IMR-90 (cell line): ENCODE results near the gene ADGRG7. TPM values are rescaled to one million over a fixed set of nuclear protein-coding genes. Genes with fewer than 3 reads are reported as not detected.

Experiments used
- ATAC-seq: fragments of 200-7000 bp; cut with Tn5 transposase; 2 replicates; pipeline ENCODE4 v1.9.1; 2020; ENCODE audit warnings: low read depth, mild to moderate bottlenecking, moderate library complexity
- BruUV-seq: library from RNA; stranded (reverse); fragments of 400-500 nt; replicated peaks from 2 replicates; lab custom pipeline; 2021; lab: Mats Ljungman, UMichigan
- CTCF ChIA-PET: fragments of 300-600 bp; formaldehyde crosslinking; extraction: SDS; loops from one replicate; lab custom pipeline; 2021; ENCODE audit warnings: antibody characterized with exemption; lab: Yijun Ruan, JAX
- POLR2A ChIA-PET: fragments of 300-600 bp; sonication (Branson Sonifier 250); formaldehyde crosslinking; loops from one replicate; lab custom pipeline; 2022; ENCODE audit warnings: antibody characterized with exemption; ENCODE audit not compliant: unreplicated experiment; lab: Charles Lee
- DNase-seq: peaks from one replicate; pipeline ENCODE4 v3.0.0; 2013
- H2AFZ ChIP-seq: replicated peaks from 2 replicates; pipeline ENCODE3; 2013; ENCODE audit warnings: low read length, mild to moderate bottlenecking; ENCODE audit not compliant: poor library complexity
- H2AK5ac ChIP-seq: 2 replicates; pipeline ENCODE4 v1.6.1; 2013; ENCODE audit warnings: low read depth, low read length, inconsistent platforms
- H2AK9ac ChIP-seq: replicated peaks from 2 replicates; pipeline ENCODE3; 2013; ENCODE audit warnings: mild to moderate bottlenecking, low read depth, low read length, moderate library complexity; ENCODE audit not compliant: poor library complexity
- H2BK120ac ChIP-seq: 2 replicates; pipeline ENCODE4 v1.6.1; 2013; ENCODE audit warnings: low read depth, low read length, inconsistent platforms
- H2BK15ac ChIP-seq: 3 replicates; pipeline ENCODE4 v1.6.1; 2013; ENCODE audit warnings: low read depth, low read length, inconsistent platforms
- H2BK20ac ChIP-seq: 2 replicates; pipeline ENCODE4 v1.6.1; 2013; ENCODE audit warnings: low read depth, mild to moderate bottlenecking, inconsistent platforms, low read length, moderate library complexity
- H2BK5ac ChIP-seq: 2 replicates; pipeline ENCODE4 v1.6.1; 2013; ENCODE audit warnings: mild to moderate bottlenecking, low read depth, low read length, inconsistent platforms; ENCODE audit not compliant: poor library complexity, severe bottlenecking
- H3K14ac ChIP-seq: replicated peaks from 2 replicates; pipeline ENCODE4 v1.6.1; 2013; ENCODE audit warnings: low read depth, low read length, inconsistent platforms
- H3K18ac ChIP-seq: 2 replicates; pipeline ENCODE4 v1.6.1; 2013; ENCODE audit warnings: low read depth, low read length, control low read depth
- H3K23ac ChIP-seq: 2 replicates; pipeline ENCODE4 v1.6.1; 2013; ENCODE audit warnings: low read depth, low read length, inconsistent platforms
- H3K27ac ChIP-seq: 2 replicates; pipeline ENCODE4 v1.5.1; 2013; ENCODE audit warnings: mild to moderate bottlenecking, control low read depth, low read length; ENCODE audit not compliant: insufficient read depth
- H3K27me3 ChIP-seq: 2 replicates; pipeline ENCODE4 v1.6.1; 2013; ENCODE audit warnings: low read length; ENCODE audit not compliant: control insufficient read depth, insufficient read depth
- H3K36me3 ChIP-seq: 2 replicates; pipeline ENCODE4 v1.6.1; 2013; ENCODE audit warnings: low read length, mixed read lengths; ENCODE audit not compliant: control insufficient read depth, insufficient read depth
- H3K4ac ChIP-seq: 2 replicates; pipeline ENCODE4 v1.6.1; 2013; ENCODE audit warnings: low read depth, low read length, inconsistent platforms
- H3K4me1 ChIP-seq: 2 replicates; pipeline ENCODE4 v1.6.1; 2013; ENCODE audit warnings: low read length, mixed read lengths; ENCODE audit not compliant: control insufficient read depth, insufficient read depth
- H3K4me2 ChIP-seq: 2 replicates; pipeline ENCODE4 v1.6.1; 2013; ENCODE audit warnings: low read depth, mild to moderate bottlenecking, control low read depth, low read length, moderate library complexity
- H3K4me3 ChIP-seq: 2 replicates; pipeline ENCODE4 v1.5.1; 2013; ENCODE audit warnings: low read depth, mild to moderate bottlenecking, control low read depth, low read length, moderate library complexity; ENCODE audit not compliant: insufficient read depth
- H3K56ac ChIP-seq: 2 replicates; pipeline ENCODE4 v1.6.1; 2013; ENCODE audit warnings: low read length, inconsistent platforms; ENCODE audit not compliant: insufficient read depth; ENCODE audit errors: extremely low read depth
- H3K79me1 ChIP-seq, 2 experiments: 2 replicates each; pipeline ENCODE4 v1.6.1; 2013; ENCODE audit warnings: low read length in 2 of 2, inconsistent platforms in 1 of 2, low read depth in 1 of 2
- H3K9ac ChIP-seq: 2 replicates; pipeline ENCODE4 v1.6.1; 2013; ENCODE audit warnings: low read depth, low read length, control low read depth
- H3K9me1 ChIP-seq: 2 replicates; pipeline ENCODE4 v1.6.1; 2013; ENCODE audit warnings: low read length, inconsistent platforms; ENCODE audit not compliant: insufficient read depth
- H3K9me3 ChIP-seq: 2 replicates; pipeline ENCODE4 v1.6.1; 2013; ENCODE audit warnings: low read length; ENCODE audit not compliant: control insufficient read depth, insufficient read depth
- H4K20me1 ChIP-seq: 2 replicates; pipeline ENCODE4 v1.6.1; 2013; ENCODE audit warnings: low read length, inconsistent platforms; ENCODE audit not compliant: insufficient read depth
- H4K5ac ChIP-seq: 2 replicates; pipeline ENCODE4 v1.6.1; 2013; ENCODE audit warnings: mild to moderate bottlenecking, low read depth, low read length, control low read depth
- H4K8ac ChIP-seq, 2 experiments: 2 replicates each; pipeline ENCODE4 v1.6.1; 2013; ENCODE audit warnings: low read depth in 2 of 2, low read length in 2 of 2, control low read depth in 1 of 2, inconsistent platforms in 1 of 2
- H4K91ac ChIP-seq: 2 replicates; pipeline ENCODE4 v1.6.1; 2013; ENCODE audit warnings: low read depth, low read length, inconsistent platforms; ENCODE audit not compliant: insufficient read depth
- FOS ChIP-seq: fragments of 150-350 bp; IDR thresholded peaks from 2 replicates; pipeline ENCODE4 v1.6.1; 2016; ENCODE audit warnings: low read depth, low read length
- MAZ ChIP-seq: IDR thresholded peaks from 2 replicates; pipeline ENCODE4 v1.6.1; 2012; ENCODE audit warnings: low read depth, mild to moderate bottlenecking, low read length, improper control_type of control experiment, moderate library complexity, borderline replicate concordance
- MXI1 ChIP-seq: IDR thresholded peaks from 2 replicates; pipeline ENCODE4 v1.6.1; 2012; ENCODE audit warnings: low read depth, mild to moderate bottlenecking, low read length, moderate library complexity, borderline replicate concordance
- WGBS, 2 experiments: methylation state at CpG; one replicate each; pipeline versions ENCODE4 v1.1.5 to v1.1.7; 2013; ENCODE audit warnings: missing lambda C conversion rate in 2 of 2; ENCODE audit not compliant: insufficient read length in 1 of 2; ENCODE audit errors: extremely low coverage in 2 of 2; 5-methylcytosine and 5-hydroxymethylcytosine counted together
- dilution Hi-C: fragments of 300-500 bp; cut with HindIII; formaldehyde crosslinking; loops from one replicate; pipeline ENCODE4 v1.14.3; 2018; ENCODE audit warnings: low sequenced_read_pairs; ENCODE audit not compliant: unreplicated experiment
- in situ Hi-C: fragments of 300-500 bp; cut with MboI; formaldehyde crosslinking; loops from 3 replicates; pipeline ENCODE4 v1.14.3; 2019; ENCODE audit warnings: low sequenced_read_pairs, inconsistent platforms, mixed read lengths
- intact Hi-C: fragments of 100-400 bp; cut with micrococcal nuclease; formaldehyde crosslinking; loops from 2 replicates; pipeline ENCODE4 v1.10.0; 2022
- polyA plus RNA-seq, 3 experiments: library from polyadenylated mRNA; depleted of rRNA; stranded (reverse); fragments of >200 nt; gene quantifications; 2 replicates each; pipeline ENCODE4 v1.2.3, GENCODE V29; 2012; ENCODE audit warnings: low replicate concordance in 1 of 3
- total RNA-seq: library from RNA; depleted of rRNA; stranded (reverse); fragments of >200 nt; gene quantifications from 2 replicates; pipeline ENCODE4 v1.2.3, GENCODE V29; 2012

ADGRG7 gene
- total and polyA plus RNA-seq, 2 of the 4 experiments (the other 2 are of a cell fraction): not detected

DNA sequence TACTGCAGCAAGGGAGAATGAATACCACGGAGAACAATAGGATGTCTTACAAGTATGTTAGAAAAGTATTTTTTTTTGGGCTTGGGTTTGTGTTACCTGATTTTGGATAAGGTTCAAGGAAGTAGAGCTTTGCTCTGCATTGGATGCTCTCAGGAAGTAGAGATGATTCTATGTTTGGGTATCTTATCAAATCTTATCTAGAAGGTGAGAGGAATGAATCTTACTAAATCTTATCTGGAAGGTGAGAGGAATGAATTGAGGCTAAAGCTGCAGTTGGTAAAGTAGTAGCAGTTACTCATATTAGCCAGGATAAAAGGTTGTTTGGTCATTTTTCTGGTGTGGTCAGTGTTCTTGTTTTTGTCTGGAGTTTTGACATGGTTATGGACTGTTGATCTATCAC, 117.3 kb downstream of the ADGRG7 start:
- Histone ChIP-seq H2AK5ac (no peak overlapping the region), H2BK5ac (no peak overlapping the region), H3K27me3 (no peaks in the 10 kb centered on the region), H2BK20ac (no peak overlapping the region), H3K56ac (no peak overlapping the region), H3K9ac (no peak overlapping the region), H2AFZ (no peak overlapping the region), H3K4ac (no peak overlapping the region), H3K36me3 (peaks cover 30% of the 10 kb centered on the region), H2AK9ac (no peak overlapping the region), H3K79me1 (peaks cover 12 to 33% of the 10 kb centered on the region in 2 experiments), H4K91ac (no peak overlapping the region), H2BK120ac (no peak overlapping the region), H3K9me1 (peaks cover 8% of the 10 kb centered on the region), H3K4me3 (no peak overlapping the region), H4K20me1 (peaks cover 39% of the 10 kb centered on the region), H2BK15ac (no peak overlapping the region), H4K8ac (no peak overlapping the region), H3K4me2 (no peak overlapping the region), H3K9me3 (no peaks in the 10 kb centered on the region), H3K23ac (no peak overlapping the region), H3K14ac (no peak overlapping the region), H3K27ac (no peak overlapping the region), H3K4me1 (peaks cover 4% of the 10 kb centered on the region; the same call in 1 of the 2 replicates), H4K5ac (no peak overlapping the region), H3K18ac (no peak overlapping the region)
- BruUV-seq: no TSS peak
- DNase-seq (no peak), ATAC-seq (no peak)
- TF ChIP-seq MXI1: no peak
- TF ChIP-seq FOS: no peak
- TF ChIP-seq MAZ: no peak
- no CpG with 5 or more reads among the region's 1 CpG for WGBS, 2 experiments
- CTCF ChIA-PET: no interaction called here
- POLR2A ChIA-PET: no interaction called here
- intact Hi-C loops: no loop called here
- dilution Hi-C loops: no loop called here
- in situ Hi-C loops: loop anchor here (25.0 kb wide), 1 partner anchor 889 kb away; no protein-coding TSS in a partner anchor
